Measurements from ENCODE around the gene PKP3.
"Not testable (repeated sequence)": the region's sequence is repeated elsewhere in the genome, so short reads cannot be mapped to it uniquely, and the experiment has no call there.

Gene PKP3
- 0 to 0.72 (median 0.13) reads per million in 4 experiments for total RNA-seq

- DNase-seq: no peak
Observed at GRCh38 chr11:394034-394857, at the start of gene PKP3. Gene PKP3 (plus strand): TSS chr11:394209. CDS start chr11:394293, 84 bp downstream.

- no peak for DNase-seq
Observed at GRCh38 chr11:344836-345578, 49.0 kb upstream of the PKP3 start.

- no peak for DNase-seq
Observed at GRCh38 chr11:346529-346928, 47.5 kb upstream of the PKP3 start.

- DNase-seq: not testable (repeated sequence)
Observed at GRCh38 chr11:349270-349954, 44.6 kb upstream of the PKP3 start.

- not testable (repeated sequence) for DNase-seq
Observed at GRCh38 chr11:350033-350722, 43.8 kb upstream of the PKP3 start.

GRCh38 chr11:350723-351255, 43.2 kb upstream of the PKP3 start:
- DNase-seq: no peak

GRCh38 chr11:351411-351810, 42.6 kb upstream of the PKP3 start:
- no peak for DNase-seq

GRCh38 chr11:352456-353031, 41.5 kb upstream of the PKP3 start:
- no peak for DNase-seq

GRCh38 chr11:353179-353873, 40.7 kb upstream of the PKP3 start:
- no peak for DNase-seq

GRCh38 chr11:355581-356458, 38.2 kb upstream of the PKP3 start:
- DNase-seq: peak; percentile 80

GRCh38 chr11:356610-357009, 37.4 kb upstream of the PKP3 start:
- no peak for DNase-seq

- DNase-seq: no peak
Observed at GRCh38 chr11:357582-357981, 36.4 kb upstream of the PKP3 start.

GRCh38 chr11:358129-358800, 35.7 kb upstream of the PKP3 start:
- no peak for DNase-seq

- no peak for DNase-seq
Observed at GRCh38 chr11:359181-359714, 34.8 kb upstream of the PKP3 start.

GRCh38 chr11:360326-361280, 33.4 kb upstream of the PKP3 start:
- no peak for DNase-seq

- DNase-seq: no peak
Observed at GRCh38 chr11:362642-363442, 31.2 kb upstream of the PKP3 start.

GRCh38 chr11:363443-363805, 30.6 kb upstream of the PKP3 start:
- not testable (repeated sequence) for DNase-seq

All from effector CD8-positive, alpha-beta T cell (primary cell).